ENCODE results near the gene CSAG2.
"Not testable (repeated sequence)": the region's sequence is repeated elsewhere in the genome, so short reads cannot be mapped to it uniquely, and the experiment has no call there.

Gene CSAG2

GRCh38 chrX:152709173-152709572, at the start of gene CSAG2:
CSAG2 (minus strand) TSS chrX:152709273; CDS start chrX:152709112, 161 bp downstream.
- not testable (repeated sequence) for H3K9ac ChIP-seq, H3K9me3 ChIP-seq, H4K20me1 ChIP-seq, H3K27me3 ChIP-seq, H3K4me2 ChIP-seq, H3K36me3 ChIP-seq, H3K27ac ChIP-seq, H3K4me1 ChIP-seq, H3K4me3 ChIP-seq

GRCh38 chrX:152754871-152755270, 45.8 kb upstream of the CSAG2 start:
- H3K9me3 ChIP-seq, H3K27ac ChIP-seq, H3K27me3 ChIP-seq, H3K4me1 ChIP-seq, H3K4me3 ChIP-seq, H3K36me3 ChIP-seq, H3K9ac ChIP-seq, H3K4me2 ChIP-seq, H4K20me1 ChIP-seq: not testable (repeated sequence)

- not testable (repeated sequence) for H3K36me3 ChIP-seq, H3K9me3 ChIP-seq, H3K27ac ChIP-seq, H3K27me3 ChIP-seq, H3K4me2 ChIP-seq, H3K4me1 ChIP-seq, H4K20me1 ChIP-seq, H3K9ac ChIP-seq, H3K4me3 ChIP-seq
Measured at GRCh38 chrX:152753686-152754650, 44.9 kb upstream of the CSAG2 start, which contains the start of gene MAGEA2. MAGEA2 (minus strand) TSS chrX:152753842; CDS start chrX:152751363, 2,479 bp downstream.

GRCh38 chrX:152738560-152738959, 29.5 kb upstream of the CSAG2 start:
- no peak overlapping the region for H3K9ac ChIP-seq
- no peak overlapping the region for H3K4me2 ChIP-seq
- H3K36me3 ChIP-seq, result no peaks in the 10 kb centered on the region
- H4K20me1 ChIP-seq, result no peaks in the 10 kb centered on the region
- H3K4me3 ChIP-seq, result no peak overlapping the region
- TF ChIP-seq Cebpa-rat (IDR thresholded peaks at IDR 0.05), result no peak
- H3K9me3 ChIP-seq, result no peaks in the 10 kb centered on the region
- no peaks in the 10 kb centered on the region for H3K4me1 ChIP-seq
- H3K27ac ChIP-seq, result no peak overlapping the region
- H3K27me3 ChIP-seq, result peaks cover 72% of the 10 kb centered on the region

DNA sequence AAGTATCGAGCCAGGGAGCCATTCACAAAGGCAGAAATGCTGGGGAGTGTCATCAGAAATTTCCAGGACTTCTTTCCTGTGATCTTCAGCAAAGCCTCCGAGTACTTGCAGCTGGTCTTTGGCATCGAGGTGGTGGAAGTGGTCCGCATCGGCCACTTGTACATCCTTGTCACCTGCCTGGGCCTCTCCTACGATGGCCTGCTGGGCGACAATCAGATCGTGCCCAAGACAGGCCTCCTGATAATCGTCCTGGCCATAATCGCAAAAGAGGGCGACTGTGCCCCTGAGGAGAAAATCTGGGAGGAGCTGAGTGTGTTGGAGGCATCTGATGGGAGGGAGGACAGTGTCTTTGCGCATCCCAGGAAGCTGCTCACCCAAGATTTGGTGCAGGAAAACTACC, 27.5 kb upstream of the CSAG2 start:
- H3K27me3 ChIP-seq, result peaks cover 72% of the 10 kb centered on the region
- not testable (repeated sequence) for H3K36me3 ChIP-seq, H3K9ac ChIP-seq, H3K4me1 ChIP-seq, H3K4me2 ChIP-seq, H4K20me1 ChIP-seq, H3K4me3 ChIP-seq, H3K27ac ChIP-seq, H3K9me3 ChIP-seq

DNA sequence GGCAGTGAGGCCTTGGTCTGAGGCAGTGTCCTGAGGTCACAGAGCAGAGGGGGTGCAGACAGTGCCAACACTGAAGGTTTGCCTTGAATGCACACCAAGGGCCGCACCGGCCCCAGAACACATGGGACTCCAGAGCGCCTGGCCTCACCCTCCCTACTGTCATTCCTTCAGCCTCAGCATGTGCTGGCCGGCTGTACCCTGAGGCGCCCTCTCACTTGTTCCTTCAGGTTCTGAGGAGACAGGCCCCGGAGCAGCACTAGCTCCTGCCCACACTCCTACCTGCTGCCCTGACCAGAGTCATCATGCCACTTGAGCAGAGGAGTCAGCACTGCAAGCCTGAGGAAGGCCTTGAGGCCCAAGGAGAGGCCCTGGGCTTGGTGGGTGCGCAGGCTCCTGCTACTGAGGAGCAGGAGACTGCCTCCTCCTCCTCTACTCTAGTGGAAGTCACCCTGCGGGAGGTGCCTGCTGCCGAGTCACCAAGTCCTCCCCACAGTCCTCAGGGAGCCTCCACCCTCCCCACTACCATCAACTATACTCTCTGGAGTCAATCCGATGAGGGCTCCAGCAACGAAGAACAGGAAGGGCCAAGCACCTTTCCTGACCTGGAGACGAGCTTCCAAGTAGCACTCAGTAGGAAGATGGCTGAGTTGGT, 26.9 kb upstream of the CSAG2 start:
- H3K9ac ChIP-seq, result no peak overlapping the region
- H3K4me1 ChIP-seq, result no peaks in the 10 kb centered on the region
- no peak overlapping the region for H3K4me3 ChIP-seq
- peaks cover 74% of the 10 kb centered on the region for H3K27me3 ChIP-seq
- TF ChIP-seq Cebpa-rat (IDR thresholded peaks at IDR 0.05), result no peak
- H3K36me3 ChIP-seq, result no peaks in the 10 kb centered on the region
- H4K20me1 ChIP-seq, result no peaks in the 10 kb centered on the region
- H3K4me2 ChIP-seq, result no peak overlapping the region
- H3K27ac ChIP-seq, result no peak overlapping the region
- H3K9me3 ChIP-seq, result no peaks in the 10 kb centered on the region

DNA sequence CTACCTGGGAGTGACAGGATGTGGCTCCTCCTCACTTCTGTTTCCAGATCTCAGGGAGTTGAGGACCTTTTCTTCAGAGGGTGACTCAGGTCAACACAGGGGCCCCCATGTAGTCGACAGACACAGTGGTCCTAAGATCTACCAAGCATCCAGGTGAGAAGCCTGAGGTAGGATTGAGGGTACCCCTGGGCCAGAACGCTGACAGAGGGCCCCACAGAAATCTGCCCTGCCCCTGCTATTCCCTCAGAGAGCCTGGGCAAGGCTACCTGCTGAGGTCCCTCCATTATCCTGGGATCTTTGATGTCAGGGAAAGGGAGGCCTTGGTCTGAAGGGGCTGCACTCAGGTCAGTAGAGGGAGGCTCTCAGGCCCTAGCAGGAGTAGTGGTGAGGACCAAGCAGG, 26.0 kb upstream of the CSAG2 start:
- H3K27me3 ChIP-seq, result peaks cover 66% of the 10 kb centered on the region
- H3K36me3 ChIP-seq, result no peaks in the 10 kb centered on the region
- H4K20me1 ChIP-seq, result no peaks in the 10 kb centered on the region
- H3K27ac ChIP-seq, result no peak overlapping the region
- TF ChIP-seq Cebpa-rat (IDR thresholded peaks at IDR 0.05), result no peak
- H3K9ac ChIP-seq, result no peak overlapping the region
- no peak overlapping the region for H3K4me2 ChIP-seq
- H3K4me1 ChIP-seq, result no peaks in the 10 kb centered on the region
- no peak overlapping the region for H3K4me3 ChIP-seq
- H3K9me3 ChIP-seq, result no peaks in the 10 kb centered on the region

DNA sequence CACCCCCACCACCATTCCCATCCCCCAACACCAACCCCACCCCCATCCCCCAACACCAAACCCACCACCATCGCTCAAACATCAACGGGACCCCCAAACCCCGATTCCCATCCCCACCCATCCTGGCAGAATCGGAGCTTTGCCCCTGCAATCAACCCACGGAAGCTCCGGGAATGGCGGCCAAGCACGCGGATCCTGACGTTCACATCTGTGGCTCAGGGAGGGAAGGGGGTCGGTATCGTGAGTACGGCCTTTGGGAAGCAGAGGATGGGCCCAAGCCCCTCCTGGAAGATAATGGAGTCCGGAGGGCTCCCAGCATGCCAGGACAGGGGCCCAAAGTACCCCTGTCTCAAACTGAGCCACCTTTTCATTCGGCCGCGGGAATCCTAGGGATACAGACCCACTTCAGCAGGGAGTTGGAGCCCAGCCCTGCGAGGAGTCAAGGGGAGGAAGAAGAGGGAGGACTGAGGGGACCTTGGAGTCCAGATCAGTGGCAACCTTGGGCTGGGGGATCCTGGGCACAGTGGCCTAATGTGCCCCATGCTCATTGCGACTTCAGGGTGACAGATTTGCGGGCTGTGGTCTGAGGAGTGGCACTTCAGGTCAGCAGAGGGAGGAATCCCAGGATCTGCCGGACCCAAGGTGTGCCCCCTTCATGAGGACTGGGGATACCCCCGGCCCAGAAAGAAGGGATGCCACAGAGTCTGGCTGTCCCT, 25.2 kb upstream of the CSAG2 start:
- not testable (repeated sequence) for H3K4me1 ChIP-seq, H3K4me2 ChIP-seq, H3K9me3 ChIP-seq, H3K36me3 ChIP-seq, H3K27ac ChIP-seq, H3K4me3 ChIP-seq, H3K9ac ChIP-seq, H4K20me1 ChIP-seq
- H3K27me3 ChIP-seq, result peaks cover 62% of the 10 kb centered on the region

DNA sequence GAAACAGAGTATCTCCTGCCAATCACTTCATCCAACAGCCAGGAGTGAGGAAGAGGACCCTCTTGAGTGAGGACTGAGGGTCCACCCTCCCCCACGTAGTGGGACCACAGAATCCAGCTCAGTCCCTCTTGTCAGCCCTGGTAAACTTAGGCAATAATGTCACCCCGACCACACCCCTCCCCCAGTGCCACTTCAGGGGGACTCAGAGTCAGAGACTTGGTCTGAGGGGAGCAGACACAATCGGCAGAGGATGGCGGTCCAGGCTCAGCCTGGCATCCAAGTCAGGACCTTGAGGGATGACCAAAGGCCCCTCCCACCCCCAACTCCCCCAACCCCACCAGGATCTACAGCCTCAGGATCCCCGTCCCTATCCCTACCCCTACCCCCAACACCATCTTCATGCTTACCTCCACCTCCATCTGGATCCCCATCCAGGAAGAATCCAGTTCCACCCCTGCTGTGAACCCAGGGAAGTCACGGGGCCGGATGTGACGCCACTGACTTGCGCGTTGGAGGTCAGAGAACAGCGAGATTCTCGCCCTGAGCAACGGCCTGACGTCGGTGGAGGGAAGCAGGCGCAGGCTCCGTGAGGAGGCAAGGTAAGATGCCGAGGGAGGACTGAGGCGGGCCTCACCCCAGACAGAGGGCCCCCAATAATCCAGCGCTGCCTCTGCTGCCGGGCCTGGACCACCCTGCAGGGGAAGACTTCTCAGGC, 24.3 kb upstream of the CSAG2 start, which contains the start of the genes CSAG1 and MAGEA12:
CSAG1 (minus strand) TSS at position 461 of the 715 bp plus-strand sequence. CDS start 1,261 bp downstream, outside the sequence.
MAGEA12 (plus strand) TSS at position 497 of the 715 bp plus-strand sequence. CDS start 2,405 bp downstream, outside the sequence.
- H3K36me3 ChIP-seq, result no peaks in the 10 kb centered on the region
- no peak within 1 kb of the TSS for H3K4me3 ChIP-seq
- no peak within 1 kb of the TSS for H3K9ac ChIP-seq
- H3K9me3 ChIP-seq, result no peaks in the 10 kb centered on the region
- H3K27me3 ChIP-seq, result peaks cover 61% of the 10 kb centered on the region
- TF ChIP-seq Cebpa-rat (IDR thresholded peaks at IDR 0.05), result no peak
- H3K4me1 ChIP-seq, result no peaks in the 10 kb centered on the region
- H3K4me2 ChIP-seq, result no peak within 1 kb of the TSS
- H4K20me1 ChIP-seq, result no peaks in the 10 kb centered on the region
- H3K27ac ChIP-seq, result no peak within 1 kb of the TSS

Measured in BLaER1 (cell line).